ENCODE results near the gene DCP1B. TPM values are rescaled to one million over a fixed set of nuclear protein-coding genes. Genes with fewer than 3 reads are reported as not detected.

The DCP1B gene
- total RNA-seq, 3 donors from 2014 or later (not counting 1 experiment from before 2014, with no cell fraction given) = 4.7 to 8.5 (median 7.5) TPM

DNA sequence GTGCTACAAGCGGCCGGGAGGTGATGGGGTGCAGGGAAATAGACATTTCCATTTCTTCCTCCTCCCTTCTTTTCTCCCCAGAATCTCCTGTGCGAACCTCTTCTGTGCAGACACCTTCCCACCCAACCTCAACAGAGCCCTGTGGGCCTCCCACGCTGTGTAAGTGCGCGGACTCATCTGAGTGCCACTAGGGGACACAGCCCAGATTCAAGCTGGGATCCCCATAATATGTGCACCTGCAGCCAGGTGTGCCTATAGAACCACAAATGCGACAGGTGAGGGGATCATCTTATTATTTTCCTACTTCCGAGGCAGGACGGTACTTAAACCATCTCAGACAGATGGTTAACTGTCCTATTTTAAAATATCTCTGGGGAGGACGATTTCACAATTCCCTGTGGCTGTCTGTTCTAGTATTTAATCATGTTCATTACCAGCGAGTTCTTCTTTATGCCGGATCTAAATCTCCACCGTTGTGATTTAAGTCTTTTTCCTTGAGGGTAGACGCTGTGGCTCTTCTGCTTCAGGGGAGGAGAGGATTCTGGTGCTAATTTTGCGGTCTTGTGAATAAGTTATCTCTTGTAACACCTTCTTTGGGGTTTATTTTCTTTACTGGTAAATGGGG lies 31.3 kb upstream of the DCP1B start:
- Mint-ChIP-seq H3K27me3 (ENCODE audit: low read depth in 2 of 2) (peaks cover 42 to 83% of the 10 kb centered on the region in 2 donors), H3K36me3 (no peaks in the 10 kb centered on the region), H3K4me3 (peak overlapping the region; percentile 35), H3K9me3 (no peaks in the 10 kb centered on the region), H3K4me1 (peaks cover 0 to 16% of the 10 kb centered on the region in 2 donors), H3K27ac (no peak overlapping the region)
- Histone ChIP-seq H3K27ac (ENCODE audit: low read length) (no peak overlapping the region), H3K36me3 (ENCODE audit: control insufficient read depth, insufficient read depth, low read length) (no peaks in the 10 kb centered on the region), H3K4me3 (ENCODE audit: low read length) (peak overlapping the region; percentile 10), H3K27me3 (ENCODE audit: control insufficient read depth, insufficient read depth, low read length) (no peaks in the 10 kb centered on the region), H3K9me3 (ENCODE audit: control insufficient read depth, insufficient read depth, low read length) (no peaks in the 10 kb centered on the region), H3K4me1 (ENCODE audit: control insufficient read depth, insufficient read depth, low read length) (peaks cover 9% of the 10 kb centered on the region)
- 78% methylated on average over 13 of the region's 15 CpGs for WGBS (ENCODE audit: insufficient coverage)
- TF ChIP-seq, protein P1, sequence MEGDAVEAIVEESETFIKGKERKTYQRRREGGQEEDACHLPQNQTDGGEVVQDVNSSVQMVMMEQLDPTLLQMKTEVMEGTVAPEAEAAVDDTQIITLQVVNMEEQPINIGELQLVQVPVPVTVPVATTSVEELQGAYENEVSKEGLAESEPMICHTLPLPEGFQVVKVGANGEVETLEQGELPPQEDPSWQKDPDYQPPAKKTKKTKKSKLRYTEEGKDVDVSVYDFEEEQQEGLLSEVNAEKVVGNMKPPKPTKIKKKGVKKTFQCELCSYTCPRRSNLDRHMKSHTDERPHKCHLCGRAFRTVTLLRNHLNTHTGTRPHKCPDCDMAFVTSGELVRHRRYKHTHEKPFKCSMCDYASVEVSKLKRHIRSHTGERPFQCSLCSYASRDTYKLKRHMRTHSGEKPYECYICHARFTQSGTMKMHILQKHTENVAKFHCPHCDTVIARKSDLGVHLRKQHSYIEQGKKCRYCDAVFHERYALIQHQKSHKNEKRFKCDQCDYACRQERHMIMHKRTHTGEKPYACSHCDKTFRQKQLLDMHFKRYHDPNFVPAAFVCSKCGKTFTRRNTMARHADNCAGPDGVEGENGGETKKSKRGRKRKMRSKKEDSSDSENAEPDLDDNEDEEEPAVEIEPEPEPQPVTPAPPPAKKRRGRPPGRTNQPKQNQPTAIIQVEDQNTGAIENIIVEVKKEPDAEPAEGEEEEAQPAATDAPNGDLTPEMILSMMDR (IDR thresholded peaks at IDR 0.05) = no peak
- ATAC-seq (no peak), DNase-seq (no peak)
- intact Hi-C loops (cut with micrococcal nuclease) = no loop called here

DNA sequence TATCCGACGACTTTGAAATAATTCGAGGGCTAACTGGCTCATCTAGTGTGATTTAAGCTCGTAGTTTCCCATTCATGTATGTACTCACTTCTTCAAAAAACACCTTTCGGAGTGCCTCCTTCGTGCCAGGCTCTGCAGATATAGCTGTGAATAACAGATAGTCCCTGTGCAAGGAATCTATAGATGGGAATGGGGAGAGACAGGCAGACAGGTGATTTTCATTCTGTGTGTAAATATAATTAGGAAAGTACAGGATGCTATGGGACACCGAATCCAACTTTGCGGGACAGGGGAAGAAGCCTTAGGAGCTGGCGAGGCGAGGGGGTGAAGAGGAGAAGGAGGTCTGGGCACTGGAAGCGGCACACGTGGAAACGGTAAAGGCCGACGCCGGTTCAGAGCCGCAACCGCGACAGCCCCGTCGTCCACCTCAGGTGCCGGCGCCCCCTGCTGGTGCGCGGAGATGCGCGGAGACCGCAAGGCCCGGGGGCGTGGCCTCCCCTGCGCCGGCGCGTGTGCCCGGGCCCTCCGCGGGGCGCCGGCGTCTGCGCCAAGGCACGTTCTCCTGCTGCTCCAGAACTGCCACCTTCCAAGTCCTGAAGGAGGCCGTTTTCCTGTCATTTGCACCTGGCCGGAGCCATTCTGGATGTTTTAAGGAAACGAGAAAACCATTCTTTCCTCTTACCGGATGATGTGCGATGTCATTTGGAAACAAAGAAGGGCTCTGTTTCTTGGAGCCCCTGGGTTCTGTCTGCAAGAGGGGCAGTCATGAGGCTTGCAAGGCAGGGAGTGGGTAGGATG lies 30.6 kb upstream of the DCP1B start:
- intact Hi-C loops (cut with micrococcal nuclease) = no loop called here
- WGBS (ENCODE audit: insufficient coverage) = 12% methylated on average over 47 of the region's 47 CpGs
- no peak overlapping the region for H3K27ac Mint-ChIP-seq
- H3K36me3 ChIP-seq (ENCODE audit: control insufficient read depth, insufficient read depth, low read length) = no peaks in the 10 kb centered on the region
- no peaks in the 10 kb centered on the region for H3K36me3 Mint-ChIP-seq
- ATAC-seq (peak; percentile 95 to 100 (median 100)), DNase-seq (peak; percentile 80 to 94)
- H3K4me3 Mint-ChIP-seq = peak overlapping the region; percentile 73
- H3K9me3 Mint-ChIP-seq = no peaks in the 10 kb centered on the region
- H3K4me1 Mint-ChIP-seq = peaks cover 0 to 16% of the 10 kb centered on the region in 2 donors
- H3K27ac ChIP-seq (ENCODE audit: low read length) = no peak overlapping the region
- H3K4me3 ChIP-seq (ENCODE audit: low read length) = peak overlapping the region; percentile 10
- no peaks in the 10 kb centered on the region for H3K9me3 ChIP-seq (ENCODE audit: control insufficient read depth, insufficient read depth, low read length)
- TF ChIP-seq, protein P1 (IDR thresholded peaks at IDR 0.05) = peak; percentile 86
- no peaks in the 10 kb centered on the region for H3K27me3 ChIP-seq (ENCODE audit: control insufficient read depth, insufficient read depth, low read length)
- peaks cover 42 to 76% of the 10 kb centered on the region in 2 donors for H3K27me3 Mint-ChIP-seq (ENCODE audit: low read depth in 2 of 2)
- H3K4me1 ChIP-seq (ENCODE audit: control insufficient read depth, insufficient read depth, low read length) = peaks cover 9% of the 10 kb centered on the region

DNA sequence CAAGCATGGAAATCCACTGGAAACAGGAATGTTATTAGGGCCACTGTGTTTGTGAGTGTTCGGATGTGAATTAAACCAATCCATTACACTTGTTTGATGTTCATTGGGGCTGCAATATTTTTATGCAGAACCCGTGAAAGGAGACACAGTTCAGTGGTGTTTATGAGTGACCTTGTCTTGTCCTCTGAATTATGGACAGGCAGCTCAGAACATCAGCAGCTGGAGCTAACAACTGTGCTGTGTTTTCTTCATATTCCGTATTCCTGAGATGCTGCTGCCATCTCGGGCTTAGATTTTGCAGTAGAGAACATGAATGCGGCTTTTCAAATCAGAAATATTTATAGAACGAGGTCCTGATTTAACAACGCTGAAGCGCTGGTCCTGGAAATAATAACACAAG lies 28.2 kb upstream of the DCP1B start:
- intact Hi-C loops (cut with micrococcal nuclease) = no loop called here
- Mint-ChIP-seq H3K9me3 (no peaks in the 10 kb centered on the region), H3K27me3 (ENCODE audit: low read depth in 2 of 2) (peaks cover 40 to 64% of the 10 kb centered on the region in 2 donors), H3K4me1 (peaks cover 0 to 16% of the 10 kb centered on the region in 2 donors), H3K27ac (no peak overlapping the region), H3K36me3 (no peaks in the 10 kb centered on the region), H3K4me3 (no peak overlapping the region)
- H3K4me3 ChIP-seq (ENCODE audit: low read length) = no peak overlapping the region
- no peak for DNase-seq
- no peaks in the 10 kb centered on the region for H3K9me3 ChIP-seq (ENCODE audit: control insufficient read depth, insufficient read depth, low read length)
- H3K36me3 ChIP-seq (ENCODE audit: control insufficient read depth, insufficient read depth, low read length) = no peaks in the 10 kb centered on the region
- WGBS (ENCODE audit: insufficient coverage) = 89% methylated on average over 8 of the region's 8 CpGs
- H3K4me1 ChIP-seq (ENCODE audit: control insufficient read depth, insufficient read depth, low read length) = peaks cover 9% of the 10 kb centered on the region
- peaks cover 3% of the 10 kb centered on the region for H3K27me3 ChIP-seq (ENCODE audit: control insufficient read depth, insufficient read depth, low read length)
- ATAC-seq = no peak
- no peak overlapping the region for H3K27ac ChIP-seq (ENCODE audit: low read length)
- TF ChIP-seq, protein P1 (IDR thresholded peaks at IDR 0.05) = no peak

Data from natural killer cell (primary cell).